Panc1 (cell line): ENCODE data around the gene INAFM1. TPM values are rescaled to one million over a fixed set of nuclear protein-coding genes. Genes with fewer than 3 reads are reported as not detected.

Source experiments
- ATAC-seq: fragments of 200-7000 bp; cut with Tn5 transposase; 2 replicates; pipeline ENCODE4 v1.9.1; 2020; ENCODE audit warnings: mild to moderate bottlenecking, moderate library complexity
- Bru-seq: library from RNA; stranded (reverse); fragments of 400-500 nt; gene quantifications from one replicate; lab custom pipeline; 2021; lab: Mats Ljungman, UMichigan
- BruChase-seq, 2 experiments: library from RNA; stranded (reverse); fragments of 400-500 nt; gene quantifications; one replicate each; lab custom pipeline; 2021; lab: Mats Ljungman, UMichigan
- BruUV-seq: library from RNA; stranded (reverse); fragments of 400-500 nt; replicated peaks from 2 replicates; lab custom pipeline; 2021; lab: Mats Ljungman, UMichigan
- CTCF ChIA-PET: fragments of 300-600 bp; sonication (Branson Sonifier 250); formaldehyde crosslinking; loops from one replicate; lab custom pipeline; 2022; ENCODE audit warnings: antibody characterized with exemption; lab: Charles Lee
- POLR2A ChIA-PET: fragments of 300-600 bp; sonication (Branson Sonifier 250); formaldehyde crosslinking; loops from one replicate; lab custom pipeline; 2022; ENCODE audit warnings: antibody characterized with exemption; lab: Charles Lee
- DNase-seq: peaks from one replicate; pipeline ENCODE4 v3.0.0-alpha.2; 2010; ENCODE audit warnings: low read depth, low spot score
- H3K27ac ChIP-seq: 2 replicates; pipeline ENCODE4 v1.5.1; 2011; ENCODE audit warnings: mild to moderate bottlenecking, low read length, inconsistent platforms
- H3K27me3 ChIP-seq: fragments of 200-500 bp; sonication (Bioruptor generic); 2 replicates; pipeline ENCODE4 v1.6.0; 2014; ENCODE audit warnings: low read length, inconsistent platforms; ENCODE audit not compliant: control insufficient read depth, insufficient read depth
- H3K36me3 ChIP-seq: fragments of 200-500 bp; sonication (Bioruptor generic); 2 replicates; pipeline ENCODE4 v1.5.1; 2014; ENCODE audit warnings: inconsistent platforms, mild to moderate bottlenecking, low read length, moderate library complexity; ENCODE audit not compliant: control insufficient read depth, insufficient read depth
- H3K4me1 ChIP-seq: 2 replicates; pipeline ENCODE4 v1.5.1; 2011; ENCODE audit warnings: inconsistent platforms, mild to moderate bottlenecking, low read length, moderate library complexity; ENCODE audit not compliant: control insufficient read depth, insufficient read depth
- H3K4me3 ChIP-seq, 2 experiments: 2 replicates each; pipeline ENCODE4 v1.5.1; 2011 to 2012; ENCODE audit warnings: low read depth in 2 of 2, low read length in 2 of 2, mild to moderate bottlenecking in 2 of 2, inconsistent platforms in 1 of 2, moderate library complexity in 1 of 2
- H3K9me3 ChIP-seq: fragments of 200-500 bp; sonication (Bioruptor generic); 2 replicates; pipeline ENCODE4 v1.5.1; 2014; ENCODE audit warnings: low read depth, mild to moderate bottlenecking, inconsistent platforms, low read length, moderate library complexity; ENCODE audit not compliant: control insufficient read depth, insufficient read depth
- CTCF ChIP-seq: fragments of 450-650 bp; IDR thresholded peaks from 2 replicates; pipeline ENCODE4 v1.5.1; 2017; ENCODE audit warnings: mild to moderate bottlenecking
- POLR2AphosphoS5 ChIP-seq: IDR thresholded peaks from 2 replicates; pipeline ENCODE4 v1.6.1; 2012; ENCODE audit warnings: mild to moderate bottlenecking, low read depth, low read length, moderate library complexity
- SIN3A ChIP-seq: IDR thresholded peaks from 2 replicates; pipeline ENCODE4 v1.6.1; 2012; ENCODE audit warnings: low read depth, mild to moderate bottlenecking, low read length, moderate library complexity, borderline replicate concordance; ENCODE audit not compliant: insufficient read depth
- TCF7L2 ChIP-seq: IDR thresholded peaks from 2 replicates; pipeline ENCODE4 v1.6.1; 2011; ENCODE audit warnings: mild to moderate bottlenecking, low read depth, low read length, inconsistent platforms
- in situ Hi-C: cut with HindIII; loops from 2 replicates; pipeline ENCODE4 v1.10.0; 2016; ENCODE audit warnings: low sequenced_read_pairs, low pct_unique_long_range_greater_than_20kb
- intact Hi-C: fragments of 100-400 bp; cut with micrococcal nuclease; formaldehyde crosslinking; loops from one replicate; pipeline ENCODE4 v1.10.0; 2022; ENCODE audit not compliant: unreplicated experiment
- long read RNA-seq: library from polyadenylated mRNA; unstranded; transcript quantifications from one replicate; pipeline ENCODE4 v2.0.0, GENCODE V29; 2021; ENCODE audit not compliant: unreplicated experiment
- polyA plus RNA-seq: library from polyadenylated mRNA; unstranded; fragments of >200 nt; gene quantifications from one replicate; pipeline ENCODE4 v1.2.1, GENCODE V29; 2012; ENCODE audit warnings: missing spikeins; ENCODE audit not compliant: insufficient read length
- total RNA-seq: library from RNA; stranded (reverse); gene quantifications from one replicate; pipeline ENCODE4 v1.2.1, GENCODE V29; 2021; ENCODE audit not compliant: unreplicated experiment
- TF ChIP-seq, protein P1 (sequence below), 2 experiments: IDR thresholded peaks; 2 replicates each; pipeline ENCODE4 v1.6.1; 2011 to 2012; ENCODE audit warnings: low read depth in 2 of 2, control low read depth in 1 of 2, low read length in 1 of 2, mild to moderate bottlenecking in 1 of 2, moderate library complexity in 1 of 2; ENCODE audit not compliant: insufficient read depth in 1 of 2

The INAFM1 gene
- total RNA-seq (13.1 TPM), Bru-seq, nascent RNA (percentile 62 among the genes with signal in this experiment), BruChase-seq, experiment 1, labeled RNA remaining after a 2-hour chase (percentile 83 among the genes with signal in this experiment), BruChase-seq, experiment 2, labeled RNA remaining after a 6-hour chase (percentile 87 among the genes with signal in this experiment)
- 23.1 TPM for polyA plus RNA-seq
- long read RNA-seq, partial matches to known transcripts, result 0 of 5 reads
- long read RNA-seq, other reads (novel, unspliced or antisense), result 1 of 5 reads

- Histone ChIP-seq H3K27ac (peak within 1 kb of the TSS; percentile 91), H3K36me3 (peaks cover 2% of the 10 kb centered on the region; the same call in 1 of the 2 replicates), H3K4me3 (peak within 1 kb of the TSS; percentile 64 to 65), H3K27me3 (no peaks in the 10 kb centered on the region), H3K4me1 (peaks cover 9% of the 10 kb centered on the region), H3K9me3 (no peaks in the 10 kb centered on the region)
- DNase-seq (no peak), ATAC-seq (peak; percentile 85)
- no peak for TF ChIP-seq SIN3A
- peak; percentile 69 for TF ChIP-seq POLR2AphosphoS5
- TF ChIP-seq CTCF, result no peak
- TF ChIP-seq TCF7L2, result no peak
- ChIA-PET CTCF (interaction anchor here (0.6 kb wide), 1 partner anchor 27 kb away, joined by 3 read pairs; no protein-coding TSS in a partner anchor), POLR2A (interaction anchor here (0.6 to 1.8 kb wide), 4 partner anchors 14 to 408 kb away, joined by 3 to 29 read pairs (median 9); partner anchors contain the start of gene CCDC9)
- in situ Hi-C loops (no loop called here), intact Hi-C loops (no loop called here)
- no TSS peak for BruUV-seq
These were observed at the start of gene INAFM1 for GRCh38 chr19:47274071-47274890. INAFM1 (plus strand) TSS chr19:47274885; CDS start chr19:47274920, 35 bp downstream.

DNA sequence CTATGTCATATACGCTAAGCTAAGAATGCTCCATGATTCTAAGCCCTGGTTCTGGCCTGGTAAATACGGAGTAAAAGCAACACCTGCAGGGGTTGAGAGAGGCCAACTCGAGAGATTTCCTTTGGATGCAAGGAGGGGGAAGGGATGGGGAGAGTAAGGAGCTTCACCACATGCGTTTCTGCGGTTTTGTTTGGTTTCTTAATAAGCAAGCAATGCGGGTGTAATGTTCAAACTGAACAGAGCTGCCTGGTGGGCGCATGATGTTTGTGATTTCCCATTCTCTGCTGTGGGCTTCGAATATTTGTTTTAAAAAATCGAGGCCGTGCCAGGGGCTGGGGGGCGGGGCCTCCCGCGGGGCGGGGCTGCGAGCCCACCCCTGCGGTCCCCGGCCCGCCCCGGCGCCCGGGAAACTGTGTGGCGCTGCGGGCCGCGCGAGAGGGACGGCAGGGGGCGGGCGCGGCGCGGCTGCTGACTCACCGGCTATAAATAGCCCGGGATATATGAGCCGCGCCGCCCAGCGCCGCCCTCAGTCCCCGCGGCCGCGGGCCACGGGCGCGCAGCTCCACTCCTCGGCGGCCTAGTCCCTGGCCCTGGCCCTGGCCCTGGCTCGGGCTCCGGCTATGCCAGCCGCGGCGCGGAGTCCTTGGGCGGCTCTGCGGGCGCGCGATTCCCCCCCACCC lies 48.8 kb upstream of the INAFM1 start:
- TF ChIP-seq SIN3A (peak; percentile 84; the same call in 1 of the 2 replicates), POLR2AphosphoS5 (peak; percentile 99), CTCF (no peak; the same call in 1 of the 2 replicates)
- TF ChIP-seq, protein P1, sequence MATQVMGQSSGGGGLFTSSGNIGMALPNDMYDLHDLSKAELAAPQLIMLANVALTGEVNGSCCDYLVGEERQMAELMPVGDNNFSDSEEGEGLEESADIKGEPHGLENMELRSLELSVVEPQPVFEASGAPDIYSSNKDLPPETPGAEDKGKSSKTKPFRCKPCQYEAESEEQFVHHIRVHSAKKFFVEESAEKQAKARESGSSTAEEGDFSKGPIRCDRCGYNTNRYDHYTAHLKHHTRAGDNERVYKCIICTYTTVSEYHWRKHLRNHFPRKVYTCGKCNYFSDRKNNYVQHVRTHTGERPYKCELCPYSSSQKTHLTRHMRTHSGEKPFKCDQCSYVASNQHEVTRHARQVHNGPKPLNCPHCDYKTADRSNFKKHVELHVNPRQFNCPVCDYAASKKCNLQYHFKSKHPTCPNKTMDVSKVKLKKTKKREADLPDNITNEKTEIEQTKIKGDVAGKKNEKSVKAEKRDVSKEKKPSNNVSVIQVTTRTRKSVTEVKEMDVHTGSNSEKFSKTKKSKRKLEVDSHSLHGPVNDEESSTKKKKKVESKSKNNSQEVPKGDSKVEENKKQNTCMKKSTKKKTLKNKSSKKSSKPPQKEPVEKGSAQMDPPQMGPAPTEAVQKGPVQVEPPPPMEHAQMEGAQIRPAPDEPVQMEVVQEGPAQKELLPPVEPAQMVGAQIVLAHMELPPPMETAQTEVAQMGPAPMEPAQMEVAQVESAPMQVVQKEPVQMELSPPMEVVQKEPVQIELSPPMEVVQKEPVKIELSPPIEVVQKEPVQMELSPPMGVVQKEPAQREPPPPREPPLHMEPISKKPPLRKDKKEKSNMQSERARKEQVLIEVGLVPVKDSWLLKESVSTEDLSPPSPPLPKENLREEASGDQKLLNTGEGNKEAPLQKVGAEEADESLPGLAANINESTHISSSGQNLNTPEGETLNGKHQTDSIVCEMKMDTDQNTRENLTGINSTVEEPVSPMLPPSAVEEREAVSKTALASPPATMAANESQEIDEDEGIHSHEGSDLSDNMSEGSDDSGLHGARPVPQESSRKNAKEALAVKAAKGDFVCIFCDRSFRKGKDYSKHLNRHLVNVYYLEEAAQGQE (IDR thresholded peaks at IDR 0.05; ENCODE audit: insufficient read depth in 1 of 2, low read depth in 2 of 2, low read length in 1 of 2), result no peak
- peak; percentile 62 for ATAC-seq
- CTCF ChIA-PET, result interaction anchor here (1.1 to 1.4 kb wide), 2 partner anchors 16 to 18 kb away, joined by 4 to 5 read pairs; no protein-coding TSS in a partner anchor
- intact Hi-C loops, result loop anchor here (10.0 kb wide), 1 partner anchor 181 kb away; the partner anchor contains the start of gene TMEM160
- Histone ChIP-seq H3K27ac (peak overlapping the region; percentile 95), H3K4me3 (peak overlapping the region; percentile 23 to 65; a peak in 3 of 4 replicates), H3K36me3 (no peaks in the 10 kb centered on the region; the same call in 1 of the 2 replicates), H3K4me1 (peaks cover 16% of the 10 kb centered on the region), H3K9me3 (no peaks in the 10 kb centered on the region), H3K27me3 (no peaks in the 10 kb centered on the region)
- in situ Hi-C loops, result no loop called here
- DNase-seq, result no peak
- POLR2A ChIA-PET, result interaction anchor here (0.5 to 1.1 kb wide), 4 partner anchors 13 to 80 kb away, joined by 4 to 11 read pairs (median 5); no protein-coding TSS in a partner anchor
- no TSS peak for BruUV-seq
